Left kidney (tissue), 2 donors: ENCODE results near the gene SNCAIP. TPM values are rescaled to one million over a fixed set of nuclear protein-coding genes. Genes with fewer than 3 reads are reported as not detected.
"Not testable (repeated sequence)": the region's sequence is repeated elsewhere in the genome, so short reads cannot be mapped to it uniquely, and the experiment has no call there.

Source experiments
- DNase-seq: peaks from one replicate; pipeline ENCODE4 v3.0.0-alpha.2; 2013
- polyA plus RNA-seq: library from polyadenylated mRNA; unstranded; fragments of 120-200 nt; gene quantifications from one replicate; pipeline ENCODE4 v1.2.1, GENCODE V29; 2013; ENCODE audit not compliant: insufficient read length

SNCAIP gene
- polyA plus RNA-seq, 1 donor, result 26.1 TPM

GRCh38 chr5:122312591-122313406 is 762 bp downstream of the SNCAIP start:
- DNase-seq, result peak; percentile 57

- no peak for DNase-seq
Observed at GRCh38 chr5:122314036-122314435, 2.0 kb downstream of the SNCAIP start.

GRCh38 chr5:122315521-122315920 is 3.5 kb downstream of the SNCAIP start:
- no peak for DNase-seq

- DNase-seq, result no peak
Observed at GRCh38 chr5:122316656-122317055, 4.6 kb downstream of the SNCAIP start.

- no peak for DNase-seq
Observed at GRCh38 chr5:122319897-122320296, 7.9 kb downstream of the SNCAIP start.

GRCh38 chr5:122321921-122322320 is 9.9 kb downstream of the SNCAIP start:
- no peak for DNase-seq

- peak; percentile 59 for DNase-seq
Observed at GRCh38 chr5:122322801-122323548, 10.9 kb downstream of the SNCAIP start.

GRCh38 chr5:122323738-122324137 is 11.7 kb downstream of the SNCAIP start:
- DNase-seq, result no peak

- no peak for DNase-seq
Observed at GRCh38 chr5:122327110-122327509, 15.1 kb downstream of the SNCAIP start.

GRCh38 chr5:122330881-122331280 is 18.8 kb downstream of the SNCAIP start:
- DNase-seq, result no peak

- DNase-seq, result no peak
Observed at GRCh38 chr5:122332599-122333555, 20.8 kb downstream of the SNCAIP start.

- no peak for DNase-seq
Observed at GRCh38 chr5:122333564-122333963, 21.5 kb downstream of the SNCAIP start.

GRCh38 chr5:122339591-122339990 is 27.6 kb downstream of the SNCAIP start:
- DNase-seq, result no peak

- DNase-seq, result no peak
Observed at GRCh38 chr5:122341087-122341486, 29.1 kb downstream of the SNCAIP start.

- DNase-seq, result no peak
Observed at GRCh38 chr5:122342256-122342655, 30.2 kb downstream of the SNCAIP start.

- DNase-seq, result no peak
Observed at GRCh38 chr5:122346897-122347581, 35.0 kb downstream of the SNCAIP start.

GRCh38 chr5:122350496-122350895 is 38.5 kb downstream of the SNCAIP start:
- no peak for DNase-seq

- DNase-seq, result no peak
Observed at GRCh38 chr5:122351416-122352157, 39.5 kb downstream of the SNCAIP start.

GRCh38 chr5:122352331-122352730 is 40.3 kb downstream of the SNCAIP start:
- DNase-seq, result no peak

- DNase-seq, result not testable (repeated sequence)
Observed at GRCh38 chr5:122353361-122353760, 41.3 kb downstream of the SNCAIP start.

- DNase-seq, result no peak
Observed at GRCh38 chr5:122354293-122354692, 42.3 kb downstream of the SNCAIP start.
